Endothelial cell of umbilical vein (primary cell): ENCODE results near the gene LRRC52. TPM values are rescaled to one million over a fixed set of nuclear protein-coding genes. Genes with fewer than 3 reads are reported as not detected.

Experiments used
- BruUV-seq: library from RNA; stranded (reverse); fragments of 400-500 nt; replicated peaks from 2 replicates; lab custom pipeline; 2021; lab: Mats Ljungman, UMichigan
- CTCF ChIA-PET: fragments of 300-600, 350-600 bp; sonication (Branson Sonifier 250); formaldehyde crosslinking; loops from one replicate; lab custom pipeline; 2021; ENCODE audit warnings: antibody characterized with exemption, inconsistent platforms; lab: Charles Lee
- POLR2A ChIA-PET: fragments of 300-600, 350-600 bp; sonication (Branson Sonifier 250); formaldehyde crosslinking; loops from one replicate; lab custom pipeline; 2021; ENCODE audit warnings: antibody characterized with exemption, inconsistent platforms; lab: Charles Lee
- DNase-seq: peaks from one replicate; pipeline ENCODE4 v3.0.0-alpha.2; 2011; ENCODE audit warnings: low read depth, low spot score
- FAIRE-seq: peaks from 2 replicates; lab custom pipeline; 2011; peaks lifted over from hg19 to GRCh38; lab: Jason Lieb, UNC
- H2AFZ ChIP-seq: 2 replicates; pipeline ENCODE4 v1.6.0; 2012; ENCODE audit warnings: low read depth, low read length, control low read depth, inconsistent platforms
- H3K27ac ChIP-seq: 2 replicates; pipeline ENCODE4 v1.5.1; 2011; ENCODE audit warnings: low read depth, mild to moderate bottlenecking, control low read depth, low read length, moderate library complexity; ENCODE audit not compliant: insufficient read depth
- H3K27me3 ChIP-seq, 2 experiments: 2 replicates each; pipeline versions ENCODE4 v1.6.0 to v1.6.1; 2011; ENCODE audit warnings: low read length in 2 of 2, mixed read lengths in 1 of 2; ENCODE audit not compliant: control insufficient read depth in 2 of 2, insufficient read depth in 2 of 2
- H3K36me3 ChIP-seq, 2 experiments: 2 replicates in 1 of 2; 3 replicates in 1 of 2; pipeline ENCODE4 v1.5.1; 2011; ENCODE audit warnings: low read length in 2 of 2, mild to moderate bottlenecking in 1 of 2, moderate library complexity in 1 of 2; ENCODE audit not compliant: control insufficient read depth in 2 of 2, insufficient read depth in 2 of 2; ENCODE audit errors: extremely low read depth in 1 of 2
- H3K4me1 ChIP-seq: 3 replicates; pipeline ENCODE4 v1.5.1; 2011; ENCODE audit warnings: mild to moderate bottlenecking, low read length; ENCODE audit not compliant: control insufficient read depth, insufficient read depth; ENCODE audit errors: extremely low read depth
- H3K4me2 ChIP-seq: 2 replicates; pipeline ENCODE4 v1.6.1; 2011; ENCODE audit warnings: low read length, control low read depth, mixed read lengths; ENCODE audit not compliant: insufficient read depth
- H3K4me3 ChIP-seq, 3 experiments: fragments of 200-600 bp in 1 of 3; sonication (generic), shearing (Covaris generic) in 1 of 3; replicated peaks in 1 of 3; 2 replicates each; pipeline ENCODE4 v1.5.1; 2011 to 2016; ENCODE audit warnings: control low read depth in 3 of 3, low read length in 3 of 3, mild to moderate bottlenecking in 2 of 3, inconsistent platforms in 1 of 3, low read depth in 1 of 3, moderate library complexity in 1 of 3; ENCODE audit not compliant: insufficient read depth in 1 of 3
- H3K79me2 ChIP-seq: 2 replicates; pipeline ENCODE4 v1.6.0; 2012; ENCODE audit warnings: low read length, inconsistent platforms; ENCODE audit not compliant: control insufficient read depth, insufficient read depth
- H3K9ac ChIP-seq: replicated peaks from 2 replicates; pipeline ENCODE3; 2011; ENCODE audit warnings: low read length, control low read depth; ENCODE audit not compliant: insufficient read depth; ENCODE audit errors: extremely low read depth
- H3K9me1 ChIP-seq: replicated peaks from 3 replicates; pipeline ENCODE4 v1.6.0; 2011; ENCODE audit warnings: mild to moderate bottlenecking, low read length; ENCODE audit not compliant: control insufficient read depth, insufficient read depth; ENCODE audit errors: extremely low read depth
- H3K9me3 ChIP-seq: replicated peaks from 2 replicates; pipeline ENCODE4 v1.5.1; 2012; ENCODE audit warnings: low read length, inconsistent platforms; ENCODE audit not compliant: control insufficient read depth, insufficient read depth
- H4K20me1 ChIP-seq: replicated peaks from 2 replicates; pipeline ENCODE3; 2011; ENCODE audit warnings: mild to moderate bottlenecking, low read length; ENCODE audit not compliant: control insufficient read depth, insufficient read depth; ENCODE audit errors: extremely low read depth
- CTCF ChIP-seq, 2 donors: IDR thresholded peaks; 1 replicate in 1 of 2; 2 replicates in 1 of 2; pipeline ENCODE4 v1.5.1; 2011; ENCODE audit warnings: low read length in 2 of 2, mild to moderate bottlenecking in 2 of 2, moderate library complexity in 2 of 2, control low read depth in 1 of 2, inconsistent platforms in 1 of 2, low read depth in 1 of 2; ENCODE audit not compliant: insufficient read depth in 1 of 2; ENCODE audit errors: extremely low read depth in 1 of 2
- EZH2 ChIP-seq: IDR thresholded peaks from 2 replicates; pipeline ENCODE4 v1.6.1; 2012; ENCODE audit warnings: borderline replicate concordance, low read depth, mild to moderate bottlenecking, moderate library complexity, low read length, inconsistent platforms; ENCODE audit not compliant: severe bottlenecking
- FOS ChIP-seq: IDR thresholded peaks from 2 replicates; pipeline ENCODE4 v1.6.1; 2011; ENCODE audit warnings: mild to moderate bottlenecking, low read length, moderate library complexity, borderline replicate concordance; ENCODE audit not compliant: insufficient read depth
- GATA2 ChIP-seq: IDR thresholded peaks from 2 replicates; pipeline ENCODE4 v1.7.0; 2011; ENCODE audit warnings: low read depth, mild to moderate bottlenecking, moderate library complexity, mixed read lengths, low read length; ENCODE audit not compliant: insufficient read length, insufficient read depth
- JUN ChIP-seq: IDR thresholded peaks from 2 replicates; pipeline ENCODE4 v1.6.1; 2011; ENCODE audit warnings: borderline replicate concordance, low read depth; ENCODE audit not compliant: insufficient read length, insufficient read depth
- MYC ChIP-seq: IDR thresholded peaks from one replicate; pipeline ENCODE4 v1.6.1; 2011; ENCODE audit warnings: mild to moderate bottlenecking, low read depth, low read length
- POLR2A ChIP-seq: IDR thresholded peaks from 2 replicates; pipeline ENCODE4 v1.6.1; 2012; ENCODE audit warnings: low read depth, mild to moderate bottlenecking, control low read depth, low read length
- POLR2AphosphoS5 ChIP-seq: IDR thresholded peaks from 2 replicates; pipeline ENCODE4 v1.6.1; 2012; ENCODE audit warnings: low read depth, mild to moderate bottlenecking, control low read depth, low read length, moderate library complexity; ENCODE audit not compliant: insufficient read depth
- dilution Hi-C: fragments of 300-500 bp; cut with MboI; formaldehyde crosslinking; loops from one replicate; pipeline ENCODE4 v1.15.0; 2019; ENCODE audit warnings: low sequenced_read_pairs; ENCODE audit not compliant: extremely low pct_ligation_motif_present
- intact Hi-C: fragments of 100-400 bp; cut with micrococcal nuclease; formaldehyde crosslinking; loops from one replicate; pipeline ENCODE4 v1.10.0; 2022
- polyA plus RNA-seq, 4 experiments: library from polyadenylated mRNA; depleted of rRNA in 3 of 4; stranded (reverse) in 3 of 4; unstranded in 1 of 4; fragments of >200 nt; gene quantifications; 2 replicates each; pipeline versions ENCODE4 v1.2.1 to v1.2.3, GENCODE V29; 2011 to 2012; ENCODE audit warnings: missing spikeins in 1 of 4
- total RNA-seq: library from RNA; stranded (reverse); gene quantifications from 2 replicates; pipeline ENCODE4 v1.2.3, GENCODE V29; 2021
- TF ChIP-seq, protein P1 (sequence below): IDR thresholded peaks from 2 replicates; pipeline ENCODE4 v1.6.1; 2011; ENCODE audit not compliant: insufficient read depth, insufficient read length

Gene LRRC52
- total and polyA plus RNA-seq, 2 donors (not counting 3 experiments of a cell fraction or from before 2014, with no cell fraction given): not detected

- Histone ChIP-seq H3K4me1 (no peaks in the 10 kb centered on the region), H3K4me3 (no peak overlapping the region), H4K20me1 (no peaks in the 10 kb centered on the region), H3K9me1 (no peaks in the 10 kb centered on the region), H3K9me3 (no peaks in the 10 kb centered on the region), H3K4me2 (no peak overlapping the region), H3K36me3 (no peaks in the 10 kb centered on the region), H3K27me3 (no peaks in the 10 kb centered on the region), H3K9ac (no peak overlapping the region), H3K27ac (no peak overlapping the region), H2AFZ (no peak overlapping the region), H3K79me2 (no peaks in the 10 kb centered on the region)
- intact Hi-C loops (no loop called here), dilution Hi-C loops (no loop called here)
- CTCF ChIA-PET: no interaction called here
- TF ChIP-seq JUN: no peak
- TF ChIP-seq CTCF (IDR thresholded peaks at IDR 0.05; ENCODE audit: extremely low read depth in 1 of 2, insufficient read depth in 1 of 2, low read depth in 1 of 2, low read length in 2 of 2): no peak
- TF ChIP-seq MYC: no peak
- no peak for TF ChIP-seq POLR2AphosphoS5
- no peak for TF ChIP-seq EZH2
- TF ChIP-seq, protein P1, sequence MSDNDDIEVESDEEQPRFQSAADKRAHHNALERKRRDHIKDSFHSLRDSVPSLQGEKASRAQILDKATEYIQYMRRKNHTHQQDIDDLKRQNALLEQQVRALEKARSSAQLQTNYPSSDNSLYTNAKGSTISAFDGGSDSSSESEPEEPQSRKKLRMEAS: no peak
- TF ChIP-seq POLR2A: no peak
- TF ChIP-seq FOS: no peak
- TF ChIP-seq GATA2: no peak
- no TSS peak for BruUV-seq
- no peak for DNase-seq
- POLR2A ChIA-PET: no interaction called here
- FAIRE-seq: no peak
These were observed 27.3 kb upstream of the LRRC52 start for GRCh38 chr1:165516469-165516868.
